GM13977 (cell line): ENCODE measurements around the gene HTR2B.

Experiments used
- DNase-seq: peaks from one replicate; pipeline ENCODE4 v3.0.0; 2012; ENCODE audit warnings: low spot score
- CTCF ChIP-seq: IDR thresholded peaks from 2 replicates; pipeline ENCODE4 v1.5.1; 2012; ENCODE audit warnings: mild to moderate bottlenecking, control low read depth; ENCODE audit not compliant: insufficient read depth; ENCODE audit errors: extremely low read depth, missing control alignments
- in situ Hi-C: fragments of 300-500 bp; cut with MboI; formaldehyde crosslinking; loops from one replicate; pipeline ENCODE4 v1.12.0; 2022; ENCODE audit warnings: low sequenced_read_pairs, low pct_unique_long_range_greater_than_20kb, mixed read lengths, inconsistent platforms; ENCODE audit not compliant: unreplicated experiment

Gene HTR2B

GRCh38 chr2:231058761-231059550 is 65.9 kb downstream of the HTR2B start:
- DNase-seq: no peak
- TF ChIP-seq CTCF: no peak
- in situ Hi-C loops: loop anchor here (10.0 kb wide), 1 partner anchor 154 kb away; no protein-coding TSS in a partner anchor
